Nephron (organoid): ENCODE results near the gene NUP42.

Experiments
- H3K27ac Mint-ChIP-seq, 3 experiments: 2 replicates each; pipeline ENCODE4 v1.8.0; 2020; ENCODE audit warnings: mixed read lengths in 3 of 3, mild to moderate bottlenecking in 2 of 3, moderate library complexity in 1 of 3
- H3K27me3 Mint-ChIP-seq: 2 replicates; pipeline ENCODE4 v1.8.0; 2021; ENCODE audit warnings: low read depth, mild to moderate bottlenecking, moderate library complexity, mixed read lengths
- H3K36me3 Mint-ChIP-seq: 2 replicates; pipeline ENCODE4 v1.8.0; 2020; ENCODE audit warnings: low read depth, mixed read lengths
- H3K4me1 Mint-ChIP-seq: 2 replicates; pipeline ENCODE4 v1.8.0; 2020; ENCODE audit warnings: mixed read lengths
- H3K4me3 Mint-ChIP-seq, 3 experiments: 2 replicates each; pipeline ENCODE4 v1.8.0; 2020; ENCODE audit warnings: mild to moderate bottlenecking in 3 of 3, mixed read lengths in 3 of 3, moderate library complexity in 2 of 3
- H3K9me3 Mint-ChIP-seq: 2 replicates; pipeline ENCODE4 v1.8.0; 2020; ENCODE audit warnings: mixed read lengths
- TF ChIP-seq, protein P1 (sequence below), 3 experiments: fragments of 200-600 bp; sonication (generic); IDR thresholded peaks; one replicate each; pipeline ENCODE4 v1.5.0; 2021; ENCODE audit warnings: antibody characterized with exemption in 3 of 3; ENCODE audit not compliant: unreplicated experiment in 3 of 3

NUP42 gene

DNA sequence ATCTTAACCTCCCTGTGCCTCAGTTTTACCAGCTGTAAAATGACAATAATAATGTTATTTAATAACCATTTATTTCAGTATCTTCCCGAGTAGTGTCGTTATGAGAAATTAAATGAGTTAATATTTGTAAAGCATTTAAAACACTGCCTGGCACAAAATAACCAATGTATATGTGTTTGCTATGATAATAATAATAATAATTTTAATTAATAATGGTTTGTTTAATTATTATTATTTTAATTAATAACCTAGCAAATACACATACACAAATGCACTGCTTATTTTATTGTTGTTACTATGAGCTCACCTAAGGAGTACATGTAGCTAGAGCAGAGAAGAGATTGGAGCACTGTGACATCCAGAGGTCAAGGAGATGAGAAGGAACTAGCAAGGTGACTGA is 46.6 kb downstream of the NUP42 start:
- no peaks in the 10 kb centered on the region for H3K36me3 Mint-ChIP-seq
- TF ChIP-seq, protein P1, sequence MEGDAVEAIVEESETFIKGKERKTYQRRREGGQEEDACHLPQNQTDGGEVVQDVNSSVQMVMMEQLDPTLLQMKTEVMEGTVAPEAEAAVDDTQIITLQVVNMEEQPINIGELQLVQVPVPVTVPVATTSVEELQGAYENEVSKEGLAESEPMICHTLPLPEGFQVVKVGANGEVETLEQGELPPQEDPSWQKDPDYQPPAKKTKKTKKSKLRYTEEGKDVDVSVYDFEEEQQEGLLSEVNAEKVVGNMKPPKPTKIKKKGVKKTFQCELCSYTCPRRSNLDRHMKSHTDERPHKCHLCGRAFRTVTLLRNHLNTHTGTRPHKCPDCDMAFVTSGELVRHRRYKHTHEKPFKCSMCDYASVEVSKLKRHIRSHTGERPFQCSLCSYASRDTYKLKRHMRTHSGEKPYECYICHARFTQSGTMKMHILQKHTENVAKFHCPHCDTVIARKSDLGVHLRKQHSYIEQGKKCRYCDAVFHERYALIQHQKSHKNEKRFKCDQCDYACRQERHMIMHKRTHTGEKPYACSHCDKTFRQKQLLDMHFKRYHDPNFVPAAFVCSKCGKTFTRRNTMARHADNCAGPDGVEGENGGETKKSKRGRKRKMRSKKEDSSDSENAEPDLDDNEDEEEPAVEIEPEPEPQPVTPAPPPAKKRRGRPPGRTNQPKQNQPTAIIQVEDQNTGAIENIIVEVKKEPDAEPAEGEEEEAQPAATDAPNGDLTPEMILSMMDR (IDR thresholded peaks at IDR 0.05; ENCODE audit: unreplicated experiment in 3 of 3), result no peak
- H3K27ac Mint-ChIP-seq, result no peak overlapping the region
- no peak overlapping the region for H3K4me3 Mint-ChIP-seq
- peaks cover 12% of the 10 kb centered on the region for H3K4me1 Mint-ChIP-seq
- peaks cover 8% of the 10 kb centered on the region for H3K9me3 Mint-ChIP-seq
- H3K27me3 Mint-ChIP-seq, result peaks cover 4% of the 10 kb centered on the region

DNA sequence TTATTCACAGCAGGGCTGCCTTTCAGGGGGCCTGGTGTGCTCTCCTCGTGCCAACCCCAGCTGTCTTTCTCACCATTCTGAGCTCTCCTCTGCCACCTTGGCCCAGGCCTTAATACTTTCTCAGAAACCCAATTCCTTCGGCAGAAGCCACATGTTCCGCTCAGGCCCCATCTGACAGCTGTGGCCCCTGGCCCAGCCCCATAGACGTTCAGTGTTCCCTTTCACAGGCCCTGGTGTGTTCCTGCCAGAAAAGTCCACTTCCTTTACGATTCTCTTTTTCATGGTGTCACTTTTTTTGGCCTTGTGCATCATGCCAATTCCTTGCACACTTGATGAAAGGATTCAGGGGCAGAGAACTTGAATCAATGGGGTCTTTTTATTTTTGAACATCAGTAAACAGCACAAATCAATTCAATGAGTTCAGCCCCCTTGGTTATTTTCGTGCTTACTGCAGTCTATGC is 48.8 kb downstream of the NUP42 start:
- Mint-ChIP-seq H3K4me3 (peak overlapping the region in 1 of 3 experiments; percentile 12), H3K36me3 (no peaks in the 10 kb centered on the region), H3K4me1 (peaks cover 12% of the 10 kb centered on the region), H3K9me3 (peaks cover 8% of the 10 kb centered on the region), H3K27ac (peak overlapping the region in 2 of 3 experiments; percentile 11 to 59), H3K27me3 (peaks cover 4% of the 10 kb centered on the region)
- TF ChIP-seq, protein P1 (IDR thresholded peaks at IDR 0.05; ENCODE audit: unreplicated experiment in 3 of 3), result no peak

DNA sequence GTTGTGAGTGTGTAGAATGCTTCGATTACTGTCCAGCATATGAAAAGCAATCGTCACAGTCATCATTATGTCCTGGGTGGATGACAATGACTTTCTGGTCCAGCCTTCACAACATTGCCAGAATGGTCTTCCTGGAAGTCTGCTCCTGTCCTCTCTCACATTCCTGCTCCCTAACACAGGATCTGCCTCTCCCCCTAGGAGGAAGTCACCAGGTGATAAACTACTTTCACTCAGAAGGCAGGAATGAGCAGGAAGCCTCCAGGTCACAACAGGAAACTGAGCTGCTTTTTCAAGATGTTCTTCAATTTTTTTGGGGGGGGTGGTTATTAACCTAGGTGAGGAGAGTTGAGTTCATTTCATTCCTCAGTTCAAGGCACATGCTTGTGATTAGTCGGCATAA is 51.1 kb downstream of the NUP42 start:
- Mint-ChIP-seq H3K4me3 (no peak overlapping the region), H3K9me3 (peaks cover 8% of the 10 kb centered on the region), H3K27me3 (peaks cover 4% of the 10 kb centered on the region), H3K27ac (no peak overlapping the region), H3K36me3 (no peaks in the 10 kb centered on the region), H3K4me1 (peaks cover 12% of the 10 kb centered on the region)
- TF ChIP-seq, protein P1 (IDR thresholded peaks at IDR 0.05; ENCODE audit: unreplicated experiment in 3 of 3), result no peak

DNA sequence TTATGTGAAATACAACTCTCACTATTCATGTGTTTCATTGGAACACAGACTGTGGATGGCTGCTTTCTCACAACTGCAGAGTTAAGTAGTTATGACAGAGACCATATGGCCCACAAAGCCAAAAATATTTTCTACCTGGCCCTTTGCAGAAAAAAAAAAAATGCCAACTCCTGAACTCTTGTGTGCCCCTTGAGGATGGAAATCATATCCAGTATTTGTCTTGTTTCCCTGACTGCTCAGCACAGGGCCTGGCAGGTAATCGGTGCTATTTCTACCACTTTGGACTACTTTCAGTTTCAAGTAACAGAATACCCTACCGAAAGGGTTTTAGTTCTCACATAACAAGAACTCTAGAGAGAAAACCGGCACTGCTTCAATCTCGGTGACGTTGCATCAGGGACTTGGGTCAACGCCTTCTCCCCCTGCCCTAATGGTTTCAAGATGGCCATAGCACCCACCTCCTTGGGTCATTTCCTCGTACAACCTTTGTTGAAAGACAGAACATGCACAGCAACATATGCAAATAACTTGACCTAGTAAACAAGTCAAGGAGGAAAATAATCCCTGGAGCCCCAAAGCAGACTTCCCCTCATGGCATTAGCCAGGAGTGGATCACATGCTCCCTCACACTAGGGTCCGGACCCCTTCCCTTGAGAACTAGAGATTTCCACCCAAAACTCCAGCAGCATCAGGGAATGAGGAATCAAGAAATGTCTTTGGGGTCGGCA is 52.9 kb downstream of the NUP42 start:
- Mint-ChIP-seq H3K4me1 (peaks cover 12% of the 10 kb centered on the region), H3K36me3 (no peaks in the 10 kb centered on the region), H3K9me3 (peaks cover 3% of the 10 kb centered on the region), H3K27me3 (peaks cover 4% of the 10 kb centered on the region), H3K4me3 (no peak overlapping the region), H3K27ac (peak overlapping the region in 1 of 3 experiments; percentile 60)
- TF ChIP-seq, protein P1 (IDR thresholded peaks at IDR 0.05; ENCODE audit: unreplicated experiment in 3 of 3), result no peak

DNA sequence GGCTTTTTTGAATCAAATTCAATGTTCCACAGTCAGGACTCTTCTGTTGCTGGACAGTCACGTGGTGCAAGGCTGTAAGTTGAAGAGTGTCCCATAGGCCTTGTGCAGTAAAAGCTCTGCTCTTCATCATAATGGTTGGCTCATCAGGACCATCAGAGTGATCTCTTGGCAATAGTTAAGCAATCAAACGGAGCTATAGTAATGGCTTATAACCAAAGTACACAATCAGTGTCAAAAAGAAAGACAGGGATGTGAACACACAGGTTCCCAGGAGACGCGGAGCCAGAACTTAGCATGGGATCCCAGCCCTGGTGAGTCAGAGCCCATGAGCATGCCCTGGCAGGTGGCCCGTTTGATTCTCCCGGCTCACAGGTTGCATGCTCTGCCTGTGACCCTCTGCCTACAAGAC is 54.0 kb downstream of the NUP42 start:
- Mint-ChIP-seq H3K9me3 (no peaks in the 10 kb centered on the region), H3K4me1 (peaks cover 5% of the 10 kb centered on the region)

More for the DNA sequence above, 54.0 kb downstream of the NUP42 start:
- no peak overlapping the region for H3K4me3 Mint-ChIP-seq
- TF ChIP-seq, protein P1 (IDR thresholded peaks at IDR 0.05; ENCODE audit: unreplicated experiment in 3 of 3), result no peak
- no peak overlapping the region for H3K27ac Mint-ChIP-seq
- no peaks in the 10 kb centered on the region for H3K36me3 Mint-ChIP-seq
- peaks cover 4% of the 10 kb centered on the region for H3K27me3 Mint-ChIP-seq
